ENCODE measurements around the gene SMARCC1.
"Not testable (repeated sequence)": the region's sequence is repeated elsewhere in the genome, so short reads cannot be mapped to it uniquely, and the experiment has no call there.

SMARCC1 gene

GRCh38 chr3:47758261-47759025 lies 23.2 kb downstream of the SMARCC1 start:
- no peak overlapping the region for H3K4me3 ChIP-seq
- peaks cover 34 to 100% (median 99%) of the 10 kb centered on the region in 11 experiments; a peak in 21 of 22 replicates for H4K20me1 ChIP-seq
- no peaks in the 10 kb centered on the region for H3K4me1 ChIP-seq
- peaks cover 64 to 100% (median 97%) of the 10 kb centered on the region in 11 experiments for H3K36me3 ChIP-seq
- H3K4me2 ChIP-seq, result no peak overlapping the region
- H3K27ac ChIP-seq, result no peak overlapping the region
- 0 out of 22 replicates have a peak, but pooled peaks cover 0 to 3% (median 0%) of the 10 kb centered on the region in 11 experiments for H3K9me3 ChIP-seq (replicated peaks in 1 of 11)
- H3K9ac ChIP-seq, result no peak overlapping the region
- no peaks in the 10 kb centered on the region for H3K27me3 ChIP-seq
- no peak for TF ChIP-seq Cebpa-rat (IDR thresholded peaks at IDR 0.05)

GRCh38 chr3:47752716-47753115 lies 29.0 kb downstream of the SMARCC1 start:
- no peak for TF ChIP-seq Cebpa-rat (IDR thresholded peaks at IDR 0.05)

GRCh38 chr3:47750811-47751354 lies 30.8 kb downstream of the SMARCC1 start:
- Histone ChIP-seq H3K4me1 (peaks cover 0 to 20% (median 9%) of the 10 kb centered on the region in 10 experiments; a peak in 11 of 20 replicates), H4K20me1 (peaks cover 19 to 100% (median 100%) of the 10 kb centered on the region in 11 experiments; a peak in 21 of 22 replicates), H3K36me3 (peaks cover 39 to 100% (median 96%) of the 10 kb centered on the region in 11 experiments)
- not testable (repeated sequence) for H3K4me2 ChIP-seq; H3K9ac ChIP-seq; H3K4me3 ChIP-seq; H3K27ac ChIP-seq; H3K27me3 ChIP-seq; H3K9me3 ChIP-seq (replicated peaks in 1 of 11)

More at GRCh38 chr3:47752716-47753115, 29.0 kb downstream of the SMARCC1 start:
- no peak overlapping the region for H3K4me3 ChIP-seq
- peaks cover 52 to 100% (median 97%) of the 10 kb centered on the region in 11 experiments for H3K36me3 ChIP-seq
- no peak overlapping the region for H3K4me2 ChIP-seq
- no peak overlapping the region for H3K27ac ChIP-seq
- no peaks in the 10 kb centered on the region for H3K27me3 ChIP-seq
- no peak overlapping the region; a peak in 1 of 22 replicates for H3K9ac ChIP-seq
- 0 out of 22 replicates have a peak, but pooled peaks cover 0 to 3% (median 0%) of the 10 kb centered on the region in 11 experiments for H3K9me3 ChIP-seq (replicated peaks in 1 of 11)
- peaks cover 0 to 7% (median 5%) of the 10 kb centered on the region in 10 experiments; a peak in 11 of 20 replicates for H3K4me1 ChIP-seq
- H4K20me1 ChIP-seq, result peaks cover 20 to 100% (median 100%) of the 10 kb centered on the region in 11 experiments; a peak in 21 of 22 replicates

GRCh38 chr3:47747558-47747957 lies 34.1 kb downstream of the SMARCC1 start:
- peak overlapping the region in 8 of 11 experiments; percentile 2 to 63 (median 37); a peak in 11 of 22 replicates for H3K27ac ChIP-seq
- H3K36me3 ChIP-seq, result peaks cover 39 to 100% (median 96%) of the 10 kb centered on the region in 11 experiments
- H3K4me1 ChIP-seq, result peaks cover 0 to 35% (median 20%) of the 10 kb centered on the region in 10 experiments; a peak in 12 of 20 replicates
- H3K27me3 ChIP-seq, result no peaks in the 10 kb centered on the region
- H3K4me3 ChIP-seq, result no peak overlapping the region
- no peaks in the 10 kb centered on the region for H3K9me3 ChIP-seq (replicated peaks in 1 of 11)
- H3K9ac ChIP-seq, result peak overlapping the region in 1 of 11 experiments; percentile 35; a peak in 1 of 22 replicates
- H4K20me1 ChIP-seq, result peaks cover 22 to 100% (median 100%) of the 10 kb centered on the region in 11 experiments; a peak in 21 of 22 replicates
- no peak for TF ChIP-seq Cebpa-rat (IDR thresholded peaks at IDR 0.05)
- H3K4me2 ChIP-seq, result peak overlapping the region in 5 of 11 experiments; percentile 8 to 62 (median 21); a peak in 7 of 22 replicates

- no peaks in the 10 kb centered on the region for H3K27me3 ChIP-seq
- no peak overlapping the region for H3K27ac ChIP-seq
- no peak overlapping the region for H3K4me3 ChIP-seq
- no peak for TF ChIP-seq Cebpa-rat (IDR thresholded peaks at IDR 0.05)
- H3K9ac ChIP-seq, result no peak overlapping the region
- H3K36me3 ChIP-seq, result peaks cover 28 to 100% (median 96%) of the 10 kb centered on the region in 11 experiments
- H3K4me2 ChIP-seq, result no peak overlapping the region
- H3K4me1 ChIP-seq, result peaks cover 0 to 37% (median 20%) of the 10 kb centered on the region in 10 experiments; a peak in 12 of 20 replicates
- no peaks in the 10 kb centered on the region for H3K9me3 ChIP-seq (replicated peaks in 1 of 11)
- H4K20me1 ChIP-seq, result peaks cover 29 to 100% (median 100%) of the 10 kb centered on the region in 11 experiments; a peak in 21 of 22 replicates
These were observed 35.4 kb downstream of the SMARCC1 start for GRCh38 chr3:47746264-47746663.

GRCh38 chr3:47743855-47744254 lies 37.8 kb downstream of the SMARCC1 start:
- no peak overlapping the region for H3K4me3 ChIP-seq
- H4K20me1 ChIP-seq, result peaks cover 29 to 100% (median 100%) of the 10 kb centered on the region in 11 experiments; a peak in 21 of 22 replicates
- peaks cover 22 to 100% (median 95%) of the 10 kb centered on the region in 11 experiments for H3K36me3 ChIP-seq
- peak overlapping the region in 2 of 11 experiments; percentile 12 to 44; a peak in 3 of 22 replicates for H3K4me2 ChIP-seq
- no peak overlapping the region for H3K27ac ChIP-seq
- TF ChIP-seq Cebpa-rat (IDR thresholded peaks at IDR 0.05), result no peak
- H3K9me3 ChIP-seq (replicated peaks in 1 of 11), result no peaks in the 10 kb centered on the region
- H3K4me1 ChIP-seq, result peaks cover 0 to 37% (median 20%) of the 10 kb centered on the region in 10 experiments; a peak in 12 of 20 replicates
- no peak overlapping the region for H3K9ac ChIP-seq
- no peaks in the 10 kb centered on the region for H3K27me3 ChIP-seq

- Histone ChIP-seq H3K4me1 (peaks cover 0 to 37% (median 20%) of the 10 kb centered on the region in 10 experiments; a peak in 12 of 20 replicates), H3K4me2 (peak overlapping the region in 4 of 11 experiments; percentile 7 to 44 (median 18); a peak in 3 of 22 replicates), H4K20me1 (peaks cover 28 to 100% (median 100%) of the 10 kb centered on the region in 11 experiments; a peak in 21 of 22 replicates), H3K36me3 (peaks cover 20 to 100% (median 98%) of the 10 kb centered on the region in 11 experiments)
- not testable (repeated sequence) for H3K27ac ChIP-seq; H3K4me3 ChIP-seq; H3K9me3 ChIP-seq (replicated peaks in 1 of 11); H3K27me3 ChIP-seq; H3K9ac ChIP-seq
These were observed 38.3 kb downstream of the SMARCC1 start for GRCh38 chr3:47743352-47743751.

GRCh38 chr3:47741925-47742324 lies 39.8 kb downstream of the SMARCC1 start:
- H3K4me2 ChIP-seq, result no peak overlapping the region
- H3K27ac ChIP-seq, result no peak overlapping the region; a peak in 1 of 22 replicates
- peaks cover 34 to 100% (median 99%) of the 10 kb centered on the region in 11 experiments for H3K36me3 ChIP-seq
- H3K9ac ChIP-seq, result no peak overlapping the region
- H3K4me1 ChIP-seq, result peaks cover 0 to 23% (median 11%) of the 10 kb centered on the region in 10 experiments; a peak in 12 of 20 replicates
- no peak for TF ChIP-seq Cebpa-rat (IDR thresholded peaks at IDR 0.05)
- H4K20me1 ChIP-seq, result peaks cover 28 to 100% (median 99%) of the 10 kb centered on the region in 11 experiments; a peak in 21 of 22 replicates
- H3K27me3 ChIP-seq, result no peaks in the 10 kb centered on the region
- no peaks in the 10 kb centered on the region for H3K9me3 ChIP-seq (replicated peaks in 1 of 11)
- no peak overlapping the region for H3K4me3 ChIP-seq
